Endodermal cell (in vitro differentiated cells): ENCODE data around the gene AGPAT3. TPM values are rescaled to one million over a fixed set of nuclear protein-coding genes. Genes with fewer than 3 reads are reported as not detected.

Experiments
- DNase-seq: peaks from one replicate; pipeline ENCODE4 v3.0.0-alpha.2; 2017
- H3K27ac ChIP-seq: 2 replicates; pipeline ENCODE4 v1.5.1; 2013; ENCODE audit warnings: mild to moderate bottlenecking, low read depth, low read length, moderate library complexity
- H3K27me3 ChIP-seq: 2 replicates; pipeline ENCODE4 v1.6.1; 2013; ENCODE audit warnings: mild to moderate bottlenecking, low read length, moderate library complexity; ENCODE audit not compliant: insufficient read depth, control insufficient read depth, poor library complexity, severe bottlenecking
- H3K36me3 ChIP-seq: 2 replicates; pipeline ENCODE4 v1.7.0; 2013; ENCODE audit warnings: mild to moderate bottlenecking, low read length, moderate library complexity; ENCODE audit not compliant: control insufficient read depth, insufficient read depth
- H3K4me1 ChIP-seq: one replicate; pipeline ENCODE4 v1.7.0; 2013; ENCODE audit warnings: low read length; ENCODE audit not compliant: control insufficient read depth, insufficient read depth
- H3K4me3 ChIP-seq: 2 replicates; pipeline ENCODE4 v1.5.1; 2013; ENCODE audit warnings: mild to moderate bottlenecking, low read length, moderate library complexity
- H3K9ac ChIP-seq: 2 replicates; pipeline ENCODE4 v1.6.1; 2013; ENCODE audit warnings: mild to moderate bottlenecking, low read length, moderate library complexity; ENCODE audit not compliant: poor library complexity, severe bottlenecking; ENCODE audit errors: extremely low read depth
- H3K9me3 ChIP-seq: 2 replicates; pipeline ENCODE4 v1.6.1; 2013; ENCODE audit warnings: mild to moderate bottlenecking, low read length, moderate library complexity; ENCODE audit not compliant: control insufficient read depth
- H3K27ac Mint-ChIP-seq: 2 replicates; pipeline ENCODE4 v1.8.0; 2020; ENCODE audit warnings: mixed read lengths
- H3K27me3 Mint-ChIP-seq: 2 replicates; pipeline ENCODE4 v1.8.0; 2021; ENCODE audit warnings: mild to moderate bottlenecking, mixed read lengths; ENCODE audit not compliant: insufficient read depth
- H3K36me3 Mint-ChIP-seq: 2 replicates; pipeline ENCODE4 v1.8.0; 2020; ENCODE audit warnings: low read depth, mixed read lengths
- H3K4me1 Mint-ChIP-seq: 2 replicates; pipeline ENCODE4 v1.8.0; 2020; ENCODE audit warnings: mixed read lengths
- H3K4me3 Mint-ChIP-seq: 2 replicates; pipeline ENCODE4 v1.8.0; 2020; ENCODE audit warnings: mild to moderate bottlenecking, moderate library complexity, mixed read lengths
- H3K9me3 Mint-ChIP-seq: 2 replicates; pipeline ENCODE4 v1.8.0; 2020; ENCODE audit warnings: mild to moderate bottlenecking, mixed read lengths
- WGBS, 2 experiments: methylation state at CpG; one replicate each; pipeline versions ENCODE4 v1.1.5 to v1.1.7; 2013; ENCODE audit warnings: missing lambda C conversion rate in 2 of 2, mixed read lengths in 1 of 2; ENCODE audit not compliant: insufficient coverage in 1 of 2, insufficient read length in 1 of 2; 5-methylcytosine and 5-hydroxymethylcytosine counted together
- total RNA-seq, 2 donors: library from RNA; stranded (reverse); fragmentation: NEBNext Ultra II Directional in 1 of 2; extraction: Animal tissue kit (Norgen Biotek cat#: 25700) in 1 of 2; gene quantifications; 2 replicates in 1 of 2; 3 replicates in 1 of 2; pipeline ENCODE4 v1.2.1, GENCODE V29; 2021
- TF ChIP-seq, protein P1 (sequence below): fragments of 200-600 bp; sonication (generic); conservative IDR thresholded peaks from 2 replicates; pipeline ENCODE4 v1.5.0; 2021; ENCODE audit warnings: antibody characterized with exemption, mild to moderate bottlenecking

Gene AGPAT3
- total RNA-seq, 2 donors from 2014 or later: 44.0 to 74.4 TPM

DNA sequence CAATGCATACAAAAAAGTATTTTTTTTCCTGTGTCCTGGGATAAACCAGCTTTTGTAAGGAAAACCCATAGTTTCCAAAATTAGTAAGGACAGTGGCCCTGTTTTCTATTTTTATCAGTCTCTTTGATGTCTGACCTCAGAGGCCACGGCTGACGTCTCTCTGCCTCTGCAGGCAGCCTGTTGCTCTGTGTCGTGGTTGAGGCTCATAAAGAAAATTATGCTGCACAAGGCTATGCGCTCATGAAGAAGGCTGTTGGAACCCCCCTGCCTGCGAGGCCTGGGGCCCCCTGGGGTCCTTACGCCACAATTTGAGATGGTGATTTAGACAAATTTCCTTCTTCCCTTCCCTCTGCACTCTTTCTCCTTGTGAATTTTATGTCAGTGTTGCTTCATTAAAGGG, 48.9 kb downstream of the AGPAT3 start:
- Mint-ChIP-seq H3K9me3 (peaks cover 1% of the 10 kb centered on the region), H3K36me3 (peaks cover 18% of the 10 kb centered on the region), H3K4me1 (peaks cover 27% of the 10 kb centered on the region), H3K4me3 (no peak overlapping the region), H3K27me3 (no peaks in the 10 kb centered on the region), H3K27ac (no peak overlapping the region)
- Histone ChIP-seq H3K27ac (no peak overlapping the region), H3K9me3 (peaks cover 14% of the 10 kb centered on the region), H3K4me1 (no peaks in the 10 kb centered on the region), H3K36me3 (peaks cover 6% of the 10 kb centered on the region), H3K4me3 (no peak overlapping the region), H3K27me3 (no peaks in the 10 kb centered on the region), H3K9ac (no peak overlapping the region)
- TF ChIP-seq, protein P1, sequence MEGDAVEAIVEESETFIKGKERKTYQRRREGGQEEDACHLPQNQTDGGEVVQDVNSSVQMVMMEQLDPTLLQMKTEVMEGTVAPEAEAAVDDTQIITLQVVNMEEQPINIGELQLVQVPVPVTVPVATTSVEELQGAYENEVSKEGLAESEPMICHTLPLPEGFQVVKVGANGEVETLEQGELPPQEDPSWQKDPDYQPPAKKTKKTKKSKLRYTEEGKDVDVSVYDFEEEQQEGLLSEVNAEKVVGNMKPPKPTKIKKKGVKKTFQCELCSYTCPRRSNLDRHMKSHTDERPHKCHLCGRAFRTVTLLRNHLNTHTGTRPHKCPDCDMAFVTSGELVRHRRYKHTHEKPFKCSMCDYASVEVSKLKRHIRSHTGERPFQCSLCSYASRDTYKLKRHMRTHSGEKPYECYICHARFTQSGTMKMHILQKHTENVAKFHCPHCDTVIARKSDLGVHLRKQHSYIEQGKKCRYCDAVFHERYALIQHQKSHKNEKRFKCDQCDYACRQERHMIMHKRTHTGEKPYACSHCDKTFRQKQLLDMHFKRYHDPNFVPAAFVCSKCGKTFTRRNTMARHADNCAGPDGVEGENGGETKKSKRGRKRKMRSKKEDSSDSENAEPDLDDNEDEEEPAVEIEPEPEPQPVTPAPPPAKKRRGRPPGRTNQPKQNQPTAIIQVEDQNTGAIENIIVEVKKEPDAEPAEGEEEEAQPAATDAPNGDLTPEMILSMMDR: no peak
- DNase-seq: no peak
- 87 to 92% methylated on average over 3 to 6 of the region's 6 CpGs for WGBS, 2 experiments

DNA sequence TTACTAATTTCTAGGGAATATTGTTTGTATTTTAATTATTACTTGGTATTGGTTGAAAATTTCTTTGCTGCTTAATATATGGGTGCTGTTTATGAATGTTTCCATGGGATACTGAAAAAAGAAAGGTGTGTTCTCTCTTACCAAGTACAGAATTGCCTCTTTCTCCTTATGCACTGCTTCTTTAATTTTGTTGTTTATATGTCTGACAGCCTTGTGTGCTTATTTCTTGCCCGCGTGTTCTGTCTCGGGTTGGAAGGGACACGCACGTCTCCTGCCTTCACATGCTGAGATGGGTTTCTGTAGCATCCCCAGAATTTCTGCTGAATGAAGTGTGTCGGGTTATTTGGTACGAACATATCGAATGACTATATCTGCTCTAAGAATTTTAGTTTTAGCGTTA, 51.1 kb downstream of the AGPAT3 start:
- 97 to 98% methylated on average over 6 to 9 of the region's 9 CpGs for WGBS, 2 experiments
- Histone ChIP-seq H3K36me3 (peaks cover 6% of the 10 kb centered on the region), H3K9ac (no peak overlapping the region), H3K27me3 (no peaks in the 10 kb centered on the region), H3K4me1 (no peaks in the 10 kb centered on the region), H3K4me3 (no peak overlapping the region), H3K9me3 (peaks cover 14% of the 10 kb centered on the region), H3K27ac (no peak overlapping the region)
- H3K27ac Mint-ChIP-seq: no peak overlapping the region
- H3K4me1 Mint-ChIP-seq: peaks cover 29% of the 10 kb centered on the region
- H3K27me3 Mint-ChIP-seq: no peaks in the 10 kb centered on the region
- TF ChIP-seq, protein P1: no peak
- peaks cover 1% of the 10 kb centered on the region for H3K9me3 Mint-ChIP-seq
- no peak overlapping the region for H3K4me3 Mint-ChIP-seq
- peaks cover 18% of the 10 kb centered on the region for H3K36me3 Mint-ChIP-seq
- no peak for DNase-seq

DNA sequence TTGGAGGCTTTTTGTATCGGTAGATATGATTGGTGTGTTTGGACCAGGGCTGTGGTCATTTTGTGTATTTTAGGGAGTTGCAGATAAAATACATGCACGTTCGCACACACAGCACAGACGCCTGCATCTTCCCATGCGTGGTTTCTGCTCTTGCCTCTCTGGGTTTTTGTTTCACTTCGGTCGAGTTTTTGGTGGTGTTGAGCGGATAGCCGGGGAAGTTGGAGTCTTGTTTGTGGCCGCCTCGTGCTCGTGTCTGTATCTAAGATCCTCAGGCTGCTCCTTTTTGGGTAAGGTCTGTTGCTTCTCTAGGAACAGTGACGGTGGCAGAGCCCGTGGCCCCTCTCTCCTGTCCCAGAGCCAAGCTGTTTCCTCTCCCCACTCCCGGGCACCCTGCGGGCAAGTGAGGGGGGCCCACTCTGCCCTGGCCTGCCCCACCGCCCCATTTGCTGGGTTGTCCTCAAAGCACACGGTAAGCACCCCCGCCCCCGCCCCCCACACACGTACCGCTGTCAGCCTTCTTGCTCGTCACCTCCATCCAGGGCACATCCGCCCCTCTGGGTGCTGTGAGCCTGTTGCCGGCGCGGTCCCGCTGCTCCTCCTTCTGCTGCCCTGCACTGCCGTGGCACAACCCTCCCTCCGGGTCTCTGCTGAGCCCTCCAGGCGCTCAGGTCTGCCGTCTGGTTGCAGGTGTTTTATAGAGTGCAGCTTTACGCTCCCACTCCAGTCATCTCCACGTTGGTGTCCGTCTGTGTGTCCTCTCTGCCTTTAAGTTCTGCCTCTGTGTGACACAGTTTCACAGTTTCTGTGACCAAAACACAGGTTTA, 51.9 kb downstream of the AGPAT3 start:
- Histone ChIP-seq H3K4me1 (peaks cover 3% of the 10 kb centered on the region), H3K36me3 (peaks cover 6% of the 10 kb centered on the region), H3K27me3 (no peaks in the 10 kb centered on the region), H3K27ac (no peak overlapping the region), H3K9ac (no peak overlapping the region), H3K4me3 (no peak overlapping the region), H3K9me3 (peaks cover 14% of the 10 kb centered on the region)
- Mint-ChIP-seq H3K27ac (peak overlapping the region; percentile 32), H3K27me3 (no peaks in the 10 kb centered on the region), H3K4me3 (no peak overlapping the region), H3K36me3 (peaks cover 18% of the 10 kb centered on the region), H3K4me1 (peaks cover 37% of the 10 kb centered on the region), H3K9me3 (peaks cover 1% of the 10 kb centered on the region)
- TF ChIP-seq, protein P1: no peak
- 90 to 93% methylated on average over 25 to 35 of the region's 35 CpGs for WGBS, 2 experiments
- DNase-seq: peak; percentile 66
